Measurements from ENCODE around the gene TMEM178B.

DNA sequence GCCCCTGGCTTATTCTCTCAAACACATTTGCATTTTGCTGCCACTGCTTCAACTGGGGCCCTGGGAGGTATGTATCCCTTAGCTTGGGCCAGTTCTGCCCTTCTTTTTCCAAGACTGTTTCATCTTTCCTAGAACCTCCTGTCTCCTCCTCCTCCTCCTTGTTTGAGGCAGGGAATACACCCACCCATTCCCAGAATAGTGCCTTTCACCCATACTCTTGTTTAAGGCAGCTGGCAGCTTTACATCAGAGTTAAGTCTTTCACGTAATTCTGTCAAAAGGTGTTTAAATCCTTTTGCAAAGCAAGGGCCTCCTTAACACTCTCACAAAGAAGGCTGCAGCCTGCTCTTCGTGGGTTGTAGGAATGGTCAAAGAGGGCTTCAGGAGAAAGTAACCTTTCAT lies 326.5 kb downstream of the TMEM178B start:
- TF ChIP-seq TAF1 (IDR thresholded peaks at IDR 0.05; ENCODE audit: borderline replicate concordance, insufficient read depth, low read length) (no peak), POLR2AphosphoS5 (IDR thresholded peaks at IDR 0.05; ENCODE audit: low read depth, low read length) (no peak), SIN3A (IDR thresholded peaks at IDR 0.05; ENCODE audit: borderline replicate concordance, insufficient read depth, low read length) (no peak), FOXP2 (optimal IDR thresholded peaks at IDR 0.05; ENCODE audit: borderline replicate concordance, extremely low read depth, extremely low read length, insufficient read depth) (no peak)
- TF ChIP-seq, protein P1, sequence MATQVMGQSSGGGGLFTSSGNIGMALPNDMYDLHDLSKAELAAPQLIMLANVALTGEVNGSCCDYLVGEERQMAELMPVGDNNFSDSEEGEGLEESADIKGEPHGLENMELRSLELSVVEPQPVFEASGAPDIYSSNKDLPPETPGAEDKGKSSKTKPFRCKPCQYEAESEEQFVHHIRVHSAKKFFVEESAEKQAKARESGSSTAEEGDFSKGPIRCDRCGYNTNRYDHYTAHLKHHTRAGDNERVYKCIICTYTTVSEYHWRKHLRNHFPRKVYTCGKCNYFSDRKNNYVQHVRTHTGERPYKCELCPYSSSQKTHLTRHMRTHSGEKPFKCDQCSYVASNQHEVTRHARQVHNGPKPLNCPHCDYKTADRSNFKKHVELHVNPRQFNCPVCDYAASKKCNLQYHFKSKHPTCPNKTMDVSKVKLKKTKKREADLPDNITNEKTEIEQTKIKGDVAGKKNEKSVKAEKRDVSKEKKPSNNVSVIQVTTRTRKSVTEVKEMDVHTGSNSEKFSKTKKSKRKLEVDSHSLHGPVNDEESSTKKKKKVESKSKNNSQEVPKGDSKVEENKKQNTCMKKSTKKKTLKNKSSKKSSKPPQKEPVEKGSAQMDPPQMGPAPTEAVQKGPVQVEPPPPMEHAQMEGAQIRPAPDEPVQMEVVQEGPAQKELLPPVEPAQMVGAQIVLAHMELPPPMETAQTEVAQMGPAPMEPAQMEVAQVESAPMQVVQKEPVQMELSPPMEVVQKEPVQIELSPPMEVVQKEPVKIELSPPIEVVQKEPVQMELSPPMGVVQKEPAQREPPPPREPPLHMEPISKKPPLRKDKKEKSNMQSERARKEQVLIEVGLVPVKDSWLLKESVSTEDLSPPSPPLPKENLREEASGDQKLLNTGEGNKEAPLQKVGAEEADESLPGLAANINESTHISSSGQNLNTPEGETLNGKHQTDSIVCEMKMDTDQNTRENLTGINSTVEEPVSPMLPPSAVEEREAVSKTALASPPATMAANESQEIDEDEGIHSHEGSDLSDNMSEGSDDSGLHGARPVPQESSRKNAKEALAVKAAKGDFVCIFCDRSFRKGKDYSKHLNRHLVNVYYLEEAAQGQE (IDR thresholded peaks at IDR 0.05; ENCODE audit: insufficient read depth in 1 of 2, low read depth in 2 of 2, low read length in 2 of 2) = no peak

All from PFSK-1 (cell line).